T-helper 2 cell (primary cell): ENCODE data around the gene KIAA1755.
"Not testable (repeated sequence)": the region's sequence is repeated elsewhere in the genome, so short reads cannot be mapped to it uniquely, and the experiment has no call there.

Experiments
- DNase-seq, 5 experiments: peaks; one replicate each; pipeline versions ENCODE4 v3.0.0 to v3.0.0-alpha.2; 2012 to 2022

The KIAA1755 gene

GRCh38 chr20:38262931-38263330 lies 2.4 kb upstream of the KIAA1755 start:
- DNase-seq: no peak

GRCh38 chr20:38261054-38261390 lies 487 bp upstream of the KIAA1755 start:
- DNase-seq: no peak

- no peak for DNase-seq
Observed at GRCh38 chr20:38260025-38260377, 534 bp downstream of the KIAA1755 start.

- DNase-seq: no peak
Observed at GRCh38 chr20:38258545-38259215, 1.9 kb downstream of the KIAA1755 start.

- DNase-seq: no peak
Observed at GRCh38 chr20:38256966-38257365, 3.6 kb downstream of the KIAA1755 start.

GRCh38 chr20:38256021-38256420 lies 4.5 kb downstream of the KIAA1755 start:
- DNase-seq: no peak

- DNase-seq: no peak
Observed at GRCh38 chr20:38255393-38255792, 5.1 kb downstream of the KIAA1755 start.

GRCh38 chr20:38254621-38255020 lies 5.9 kb downstream of the KIAA1755 start:
- DNase-seq: not testable (repeated sequence)

- no peak for DNase-seq
Observed at GRCh38 chr20:38253571-38253970, 7.0 kb downstream of the KIAA1755 start.

- DNase-seq: no peak
Observed at GRCh38 chr20:38252292-38253288, 7.9 kb downstream of the KIAA1755 start.

GRCh38 chr20:38251441-38251840 lies 9.1 kb downstream of the KIAA1755 start:
- not testable (repeated sequence) for DNase-seq

- DNase-seq: no peak
Observed at GRCh38 chr20:38250609-38251008, 9.9 kb downstream of the KIAA1755 start.

- no peak for DNase-seq
Observed at GRCh38 chr20:38249536-38250310, 10.8 kb downstream of the KIAA1755 start.

- DNase-seq: no peak
Observed at GRCh38 chr20:38248133-38248532, 12.4 kb downstream of the KIAA1755 start.

- not testable (repeated sequence) for DNase-seq
Observed at GRCh38 chr20:38247725-38248124, 12.8 kb downstream of the KIAA1755 start.

- no peak for DNase-seq
Observed at GRCh38 chr20:38247166-38247509, 13.4 kb downstream of the KIAA1755 start.

- DNase-seq: no peak
Observed at GRCh38 chr20:38246357-38247165, 14.0 kb downstream of the KIAA1755 start.

GRCh38 chr20:38245753-38246152 lies 14.8 kb downstream of the KIAA1755 start:
- DNase-seq: no peak

- DNase-seq: no peak
Observed at GRCh38 chr20:38243709-38244020, 16.9 kb downstream of the KIAA1755 start.

GRCh38 chr20:38242848-38243708 lies 17.5 kb downstream of the KIAA1755 start:
- DNase-seq: peak in 1 of 5 experiments; percentile 13

GRCh38 chr20:38241201-38241600 lies 19.3 kb downstream of the KIAA1755 start:
- no peak for DNase-seq

GRCh38 chr20:38239441-38239840 lies 21.1 kb downstream of the KIAA1755 start:
- DNase-seq: no peak
